ENCODE results near the gene THADA.

THADA gene

GRCh38 chr2:43317680-43318079 lies 278.2 kb downstream of the THADA start:
- Histone ChIP-seq H3K27me3 (ENCODE audit: insufficient read depth, poor library complexity, severe bottlenecking) (no peaks in the 10 kb centered on the region), H3K4me3 (replicated peaks; ENCODE audit: insufficient read depth, low read length) (no peak overlapping the region), H3K27ac (replicated peaks) (no peak overlapping the region)
- TF ChIP-seq GABPA (IDR thresholded peaks at IDR 0.05; ENCODE audit: low read depth) (no peak), POLR2AphosphoS5 (IDR thresholded peaks at IDR 0.05; ENCODE audit: low read depth) (no peak), SPI1 (IDR thresholded peaks at IDR 0.05; ENCODE audit: borderline replicate concordance, low read depth) (no peak)
- TF ChIP-seq, protein P1, sequence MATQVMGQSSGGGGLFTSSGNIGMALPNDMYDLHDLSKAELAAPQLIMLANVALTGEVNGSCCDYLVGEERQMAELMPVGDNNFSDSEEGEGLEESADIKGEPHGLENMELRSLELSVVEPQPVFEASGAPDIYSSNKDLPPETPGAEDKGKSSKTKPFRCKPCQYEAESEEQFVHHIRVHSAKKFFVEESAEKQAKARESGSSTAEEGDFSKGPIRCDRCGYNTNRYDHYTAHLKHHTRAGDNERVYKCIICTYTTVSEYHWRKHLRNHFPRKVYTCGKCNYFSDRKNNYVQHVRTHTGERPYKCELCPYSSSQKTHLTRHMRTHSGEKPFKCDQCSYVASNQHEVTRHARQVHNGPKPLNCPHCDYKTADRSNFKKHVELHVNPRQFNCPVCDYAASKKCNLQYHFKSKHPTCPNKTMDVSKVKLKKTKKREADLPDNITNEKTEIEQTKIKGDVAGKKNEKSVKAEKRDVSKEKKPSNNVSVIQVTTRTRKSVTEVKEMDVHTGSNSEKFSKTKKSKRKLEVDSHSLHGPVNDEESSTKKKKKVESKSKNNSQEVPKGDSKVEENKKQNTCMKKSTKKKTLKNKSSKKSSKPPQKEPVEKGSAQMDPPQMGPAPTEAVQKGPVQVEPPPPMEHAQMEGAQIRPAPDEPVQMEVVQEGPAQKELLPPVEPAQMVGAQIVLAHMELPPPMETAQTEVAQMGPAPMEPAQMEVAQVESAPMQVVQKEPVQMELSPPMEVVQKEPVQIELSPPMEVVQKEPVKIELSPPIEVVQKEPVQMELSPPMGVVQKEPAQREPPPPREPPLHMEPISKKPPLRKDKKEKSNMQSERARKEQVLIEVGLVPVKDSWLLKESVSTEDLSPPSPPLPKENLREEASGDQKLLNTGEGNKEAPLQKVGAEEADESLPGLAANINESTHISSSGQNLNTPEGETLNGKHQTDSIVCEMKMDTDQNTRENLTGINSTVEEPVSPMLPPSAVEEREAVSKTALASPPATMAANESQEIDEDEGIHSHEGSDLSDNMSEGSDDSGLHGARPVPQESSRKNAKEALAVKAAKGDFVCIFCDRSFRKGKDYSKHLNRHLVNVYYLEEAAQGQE (IDR thresholded peaks at IDR 0.05; ENCODE audit: insufficient replicate concordance, low read depth) = no peak
- TF ChIP-seq, protein P2, sequence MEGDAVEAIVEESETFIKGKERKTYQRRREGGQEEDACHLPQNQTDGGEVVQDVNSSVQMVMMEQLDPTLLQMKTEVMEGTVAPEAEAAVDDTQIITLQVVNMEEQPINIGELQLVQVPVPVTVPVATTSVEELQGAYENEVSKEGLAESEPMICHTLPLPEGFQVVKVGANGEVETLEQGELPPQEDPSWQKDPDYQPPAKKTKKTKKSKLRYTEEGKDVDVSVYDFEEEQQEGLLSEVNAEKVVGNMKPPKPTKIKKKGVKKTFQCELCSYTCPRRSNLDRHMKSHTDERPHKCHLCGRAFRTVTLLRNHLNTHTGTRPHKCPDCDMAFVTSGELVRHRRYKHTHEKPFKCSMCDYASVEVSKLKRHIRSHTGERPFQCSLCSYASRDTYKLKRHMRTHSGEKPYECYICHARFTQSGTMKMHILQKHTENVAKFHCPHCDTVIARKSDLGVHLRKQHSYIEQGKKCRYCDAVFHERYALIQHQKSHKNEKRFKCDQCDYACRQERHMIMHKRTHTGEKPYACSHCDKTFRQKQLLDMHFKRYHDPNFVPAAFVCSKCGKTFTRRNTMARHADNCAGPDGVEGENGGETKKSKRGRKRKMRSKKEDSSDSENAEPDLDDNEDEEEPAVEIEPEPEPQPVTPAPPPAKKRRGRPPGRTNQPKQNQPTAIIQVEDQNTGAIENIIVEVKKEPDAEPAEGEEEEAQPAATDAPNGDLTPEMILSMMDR (IDR thresholded peaks at IDR 0.05; ENCODE audit: insufficient read depth, low read length) = no peak
- no peak for DNase-seq (ENCODE audit: low read depth in 1 of 2, low spot score in 1 of 2)

DNA sequence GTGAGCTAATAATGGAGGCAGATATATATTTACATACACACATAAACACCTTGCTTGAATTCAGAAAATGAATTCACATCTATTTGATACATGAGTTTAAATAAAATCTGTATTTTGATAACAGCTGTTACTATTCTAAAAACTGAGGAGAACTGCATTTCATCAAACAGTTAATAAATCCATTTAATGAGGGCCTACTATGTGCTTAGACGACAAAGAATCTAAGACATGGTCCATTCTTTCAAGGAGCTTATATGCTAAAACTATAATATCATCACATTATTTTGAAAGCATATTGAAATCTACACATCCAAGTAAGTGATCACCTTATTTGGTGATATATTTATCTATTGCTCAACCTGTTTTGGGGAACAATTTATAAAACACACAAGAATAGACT lies 278.6 kb downstream of the THADA start:
- DNase-seq (ENCODE audit: low read depth in 1 of 2, low spot score in 1 of 2) = no peak
- Histone ChIP-seq H3K27me3 (ENCODE audit: insufficient read depth, poor library complexity, severe bottlenecking) (no peaks in the 10 kb centered on the region), H3K4me3 (replicated peaks; ENCODE audit: insufficient read depth, low read length) (no peak overlapping the region), H3K27ac (replicated peaks) (no peak overlapping the region)
- TF ChIP-seq, protein P1 (IDR thresholded peaks at IDR 0.05; ENCODE audit: insufficient replicate concordance, low read depth) = no peak
- TF ChIP-seq POLR2AphosphoS5 (IDR thresholded peaks at IDR 0.05; ENCODE audit: low read depth) (no peak), GABPA (IDR thresholded peaks at IDR 0.05; ENCODE audit: low read depth) (no peak), SPI1 (IDR thresholded peaks at IDR 0.05; ENCODE audit: borderline replicate concordance, low read depth) (no peak)
- TF ChIP-seq, protein P2 (IDR thresholded peaks at IDR 0.05; ENCODE audit: insufficient read depth, low read length) = no peak

- no peak overlapping the region for H3K27ac ChIP-seq (replicated peaks)
- H3K4me3 ChIP-seq (replicated peaks; ENCODE audit: insufficient read depth, low read length) = no peak overlapping the region
- no peak for DNase-seq (ENCODE audit: low read depth in 1 of 2, low spot score in 1 of 2)
- TF ChIP-seq, protein P1 (IDR thresholded peaks at IDR 0.05; ENCODE audit: insufficient replicate concordance, low read depth) = no peak
- TF ChIP-seq, protein P2 (IDR thresholded peaks at IDR 0.05; ENCODE audit: insufficient read depth, low read length) = no peak
- TF ChIP-seq SPI1 (IDR thresholded peaks at IDR 0.05; ENCODE audit: borderline replicate concordance, low read depth) = no peak
- TF ChIP-seq POLR2AphosphoS5 (IDR thresholded peaks at IDR 0.05; ENCODE audit: low read depth) = no peak
- TF ChIP-seq GABPA (IDR thresholded peaks at IDR 0.05; ENCODE audit: low read depth) = no peak
- no peaks in the 10 kb centered on the region for H3K27me3 ChIP-seq (ENCODE audit: insufficient read depth, poor library complexity, severe bottlenecking)
Observed at GRCh38 chr2:43315482-43315881, 280.4 kb downstream of the THADA start.

Data from HL-60 (cell line).